NCI-H1694 (cell line): ENCODE measurements around the gene DPEP2NB.
"Not testable (repeated sequence)": the region's sequence is repeated elsewhere in the genome, so short reads cannot be mapped to it uniquely, and the experiment has no call there.

ENCODE experiments used
- DNase-seq: peaks from one replicate; lab custom pipeline; 2025; lab: John Stamatoyannopoulos, UW

DPEP2NB gene

GRCh38 chr16:68015681-68016080 is at the start of gene DPEP2NB:
Gene DPEP2NB, minus strand, starts transcription at chr16:68015911. Its CDS starts 141 bp downstream, at chr16:68015770.
- no peak for DNase-seq

GRCh38 chr16:68064791-68065365 is 49.2 kb upstream of the DPEP2NB start:
- DNase-seq, result peak; percentile 52

GRCh38 chr16:68062910-68063393 is 47.2 kb upstream of the DPEP2NB start:
- DNase-seq, result no peak

GRCh38 chr16:68061396-68061795 is 45.7 kb upstream of the DPEP2NB start:
- DNase-seq, result no peak

GRCh38 chr16:68059804-68060203 is 44.1 kb upstream of the DPEP2NB start:
- DNase-seq, result no peak

- DNase-seq, result no peak
These were observed 39.7 kb upstream of the DPEP2NB start for GRCh38 chr16:68055395-68055794.

GRCh38 chr16:68049449-68049848 is 33.7 kb upstream of the DPEP2NB start:
- no peak for DNase-seq

- DNase-seq, result no peak
These were observed 32.3 kb upstream of the DPEP2NB start for GRCh38 chr16:68047987-68048386.

GRCh38 chr16:68046106-68046505 is 30.4 kb upstream of the DPEP2NB start:
- peak; percentile 88 for DNase-seq

GRCh38 chr16:68041783-68042182 is 26.1 kb upstream of the DPEP2NB start:
- DNase-seq, result no peak

- peak; percentile 6 for DNase-seq
These were observed 25.0 kb upstream of the DPEP2NB start for GRCh38 chr16:68040506-68041288.

GRCh38 chr16:68037841-68038597 is 22.3 kb upstream of the DPEP2NB start:
- DNase-seq, result no peak

- DNase-seq, result no peak
These were observed 19.5 kb upstream of the DPEP2NB start for GRCh38 chr16:68035227-68035626.

GRCh38 chr16:68033101-68033500 is 17.4 kb upstream of the DPEP2NB start:
- no peak for DNase-seq

GRCh38 chr16:68031951-68032350 is 16.2 kb upstream of the DPEP2NB start:
- DNase-seq, result no peak

- not testable (repeated sequence) for DNase-seq
These were observed 14.4 kb upstream of the DPEP2NB start for GRCh38 chr16:68030108-68030507.

- DNase-seq, result no peak
These were observed 13.3 kb upstream of the DPEP2NB start for GRCh38 chr16:68028996-68029395.

GRCh38 chr16:68022728-68023537 is 7.2 kb upstream of the DPEP2NB start, which contains the start of the genes DDX28 and DUS2:
Gene DDX28, minus strand, starts transcription at chr16:68023232. Its CDS starts 30 bp downstream, at chr16:68023202.
Gene DUS2, plus strand, starts transcription at chr16:68023284. Its CDS starts 14,740 bp downstream, at chr16:68038024.
- DNase-seq, result peak; percentile 81

GRCh38 chr16:68022278-68022727 is 6.6 kb upstream of the DPEP2NB start:
- no peak for DNase-seq

- DNase-seq, result no peak
These were observed 5.8 kb upstream of the DPEP2NB start for GRCh38 chr16:68021490-68021889.

GRCh38 chr16:68019167-68019680 is 3.5 kb upstream of the DPEP2NB start:
- no peak for DNase-seq
